NK-92 (cell line): ENCODE results near the gene MYH10.

ENCODE experiments used
- DNase-seq: peaks from one replicate; lab custom pipeline; 2025; ENCODE audit not compliant: unreplicated experiment; lab: John Stamatoyannopoulos, UW

The MYH10 gene

DNA sequence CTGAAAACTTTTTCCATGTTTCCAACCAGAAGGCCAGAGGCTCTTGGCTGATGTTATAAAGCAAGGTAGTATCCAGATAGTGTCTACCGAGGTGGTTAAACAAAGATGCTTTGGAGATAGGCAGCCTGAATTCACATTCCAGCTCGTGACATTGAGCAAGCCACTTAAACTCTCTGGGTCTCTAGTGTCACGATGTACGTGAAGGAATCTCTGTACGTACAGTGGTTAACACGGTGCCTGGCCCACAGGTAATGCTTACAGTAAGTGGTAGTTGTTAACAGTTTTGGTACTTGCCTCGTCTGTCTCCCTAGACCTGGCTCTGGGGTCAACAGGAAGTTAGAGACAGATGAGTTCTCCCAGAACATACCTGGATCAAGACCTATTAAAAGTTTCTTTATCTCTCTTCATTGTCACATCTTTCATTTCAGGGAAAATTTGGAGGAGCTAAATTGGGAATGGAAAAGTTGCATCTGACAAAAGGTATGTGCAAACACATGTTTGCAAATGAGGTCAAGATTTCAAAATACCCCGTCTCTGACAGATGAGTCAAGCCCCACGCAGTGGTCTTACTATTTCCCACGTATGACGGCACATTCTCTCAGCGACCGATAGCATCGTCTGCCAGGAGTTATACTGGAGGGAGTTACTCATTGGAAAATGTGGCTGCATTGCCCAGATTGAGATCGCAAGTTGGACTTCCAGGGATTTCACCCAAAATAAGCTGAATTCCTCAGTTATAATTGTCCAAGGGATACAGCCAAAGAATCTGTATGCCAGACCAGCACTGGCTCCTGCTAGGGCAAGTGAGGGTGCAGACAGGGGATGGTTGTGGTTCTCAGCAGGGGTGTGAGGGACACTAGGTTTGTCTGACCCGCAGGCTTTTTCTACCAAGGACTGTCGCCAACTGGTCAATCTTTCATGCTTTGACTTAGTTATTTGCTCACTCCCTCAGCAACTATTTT is 18.9 kb upstream of the MYH10 start:
- no peak for DNase-seq

GRCh38 chr17:8647956-8648355 is 17.4 kb upstream of the MYH10 start:
- DNase-seq, result no peak

GRCh38 chr17:8647202-8647601 is 16.7 kb upstream of the MYH10 start:
- DNase-seq, result no peak

DNA sequence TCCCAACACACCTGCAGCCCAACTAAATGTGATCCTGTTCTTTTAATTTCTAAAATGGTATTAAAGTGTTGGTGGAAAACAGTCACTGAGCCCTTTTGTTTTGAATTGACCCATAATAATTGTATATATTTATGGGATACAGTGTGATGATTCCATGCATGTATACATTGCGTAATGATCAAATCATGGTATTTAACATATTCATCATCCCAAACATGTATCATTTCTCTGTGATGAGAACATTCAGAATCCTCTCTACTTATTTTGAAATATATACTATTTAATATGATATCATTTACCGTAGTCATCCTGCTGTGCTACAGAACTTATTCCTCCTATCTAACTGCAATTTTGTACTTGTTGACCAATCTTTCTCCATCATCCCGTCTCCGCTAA is 14.0 kb upstream of the MYH10 start:
- DNase-seq, result no peak

GRCh38 chr17:8643855-8644506 is 13.5 kb upstream of the MYH10 start:
- no peak for DNase-seq

GRCh38 chr17:8639709-8640108 is 9.2 kb upstream of the MYH10 start:
- DNase-seq, result no peak

GRCh38 chr17:8632061-8632460 is 1.5 kb upstream of the MYH10 start:
- no peak for DNase-seq

- DNase-seq, result no peak
Measured at GRCh38 chr17:8631554-8631877, 991 bp upstream of the MYH10 start.

GRCh38 chr17:8630802-8631553 is 453 bp upstream of the MYH10 start:
- no peak for DNase-seq

DNA sequence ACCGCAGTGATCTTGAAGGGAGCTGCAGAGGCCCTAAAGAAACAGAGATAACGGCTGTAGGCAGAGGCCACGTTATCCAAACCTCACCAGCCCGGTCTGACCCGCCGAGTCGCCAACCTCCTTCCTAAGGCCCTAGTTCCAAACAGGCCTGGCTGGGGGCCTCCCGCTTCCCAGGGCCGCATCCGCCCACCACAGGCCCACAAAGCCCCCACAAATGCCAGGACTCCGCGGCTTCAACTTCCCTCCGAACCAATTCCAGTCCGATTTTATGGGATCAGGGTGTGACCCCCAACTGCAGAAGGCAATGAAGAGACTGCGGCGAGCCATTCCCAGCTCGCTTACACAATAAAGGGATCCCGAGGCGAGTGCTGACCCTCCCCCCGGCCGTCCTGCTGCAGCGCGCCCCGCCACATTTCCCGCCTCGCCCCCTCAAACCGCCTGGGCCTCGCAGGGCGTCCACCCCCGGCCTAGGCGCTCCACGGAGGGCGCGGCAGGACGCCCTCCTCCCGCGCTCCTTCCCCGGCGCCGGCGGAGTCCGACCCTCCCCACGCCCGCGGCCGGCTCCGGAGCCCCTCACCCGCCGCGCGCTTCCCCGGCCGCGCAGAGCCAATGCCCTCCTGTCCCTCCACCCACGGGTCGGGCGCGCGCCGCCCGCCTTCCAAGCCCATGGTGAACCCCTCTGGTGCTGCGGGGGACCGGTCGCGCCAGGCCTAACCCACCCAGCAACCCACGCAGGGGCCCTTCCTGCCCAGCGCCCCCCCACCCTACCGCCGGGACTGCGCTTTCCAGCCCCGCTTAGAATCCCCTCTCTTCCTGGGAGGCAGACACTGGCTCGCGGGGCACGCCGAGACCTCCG is 926 bp downstream of the MYH10 start:
- DNase-seq, result no peak

GRCh38 chr17:8628609-8629169 is 1.8 kb downstream of the MYH10 start:
- no peak for DNase-seq

GRCh38 chr17:8628172-8628571 is 2.4 kb downstream of the MYH10 start:
- no peak for DNase-seq

DNA sequence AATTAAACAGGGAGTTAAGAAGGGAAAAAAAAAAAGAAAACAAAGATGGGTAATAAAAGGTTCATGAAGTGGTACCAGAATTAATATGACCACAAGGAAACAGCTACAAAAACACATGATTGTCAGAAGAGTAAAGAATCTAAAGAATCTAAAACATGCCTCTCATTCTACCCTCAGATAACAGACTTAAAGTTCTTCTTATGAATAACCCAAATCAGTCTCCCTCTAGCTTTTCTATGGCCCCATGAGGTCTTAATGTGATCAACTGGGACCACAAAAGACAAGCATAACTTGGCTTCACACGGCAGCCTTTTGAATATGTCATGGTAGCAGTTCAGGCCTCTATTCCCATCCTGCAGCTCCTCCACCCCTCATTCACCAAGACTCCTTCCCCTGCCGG is 6.9 kb downstream of the MYH10 start:
- no peak for DNase-seq

GRCh38 chr17:8622191-8622590 is 8.3 kb downstream of the MYH10 start:
- no peak for DNase-seq

DNA sequence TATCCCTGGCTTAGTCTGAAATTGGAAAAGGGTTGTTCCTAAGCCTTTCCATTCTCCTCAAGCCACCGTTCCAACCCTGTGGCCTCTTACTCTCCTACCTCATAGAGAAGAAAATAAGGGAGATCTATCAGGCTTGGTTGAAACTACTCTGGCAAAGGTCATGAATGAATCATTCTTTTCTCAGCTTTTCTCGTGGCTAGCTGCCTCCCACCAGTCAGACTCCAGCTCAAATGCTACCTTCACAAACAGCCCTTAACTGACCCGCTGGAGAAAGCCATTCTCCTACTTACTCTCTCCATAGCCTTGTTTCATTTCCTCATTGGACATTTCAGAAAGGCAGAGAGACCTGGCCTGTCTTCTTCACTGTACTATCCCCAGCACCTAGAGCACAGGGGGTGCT is 8.9 kb downstream of the MYH10 start:
- DNase-seq, result no peak

- no peak for DNase-seq
Measured at GRCh38 chr17:8619294-8619693, 11.2 kb downstream of the MYH10 start.

GRCh38 chr17:8618825-8619224 is 11.7 kb downstream of the MYH10 start:
- DNase-seq, result no peak

- no peak for DNase-seq
Measured at GRCh38 chr17:8614988-8615387, 15.5 kb downstream of the MYH10 start.

- DNase-seq, result no peak
Measured at GRCh38 chr17:8611619-8612298, 18.8 kb downstream of the MYH10 start.

DNA sequence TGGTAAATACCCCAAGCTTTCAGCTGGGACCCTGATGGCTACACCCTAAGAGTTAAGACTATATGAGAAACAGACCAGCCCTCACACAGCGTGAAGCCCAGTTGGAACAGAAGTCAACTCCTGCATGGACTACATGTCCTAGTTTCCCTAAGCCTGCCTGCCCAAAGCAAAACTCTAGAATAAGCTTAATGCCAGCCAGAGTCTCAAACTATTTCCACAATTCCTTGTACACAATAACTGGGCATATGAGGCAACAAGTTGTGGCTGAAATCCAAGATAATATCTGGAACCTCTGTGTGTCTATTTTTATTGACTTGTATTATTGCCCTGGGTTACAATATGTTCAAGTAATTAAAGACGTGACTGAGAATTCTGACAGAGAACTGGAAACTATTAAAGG is 19.4 kb downstream of the MYH10 start:
- DNase-seq, result no peak
